Measurements from ENCODE around the gene AKIRIN2.
"Not testable (repeated sequence)": the region's sequence is repeated elsewhere in the genome, so short reads cannot be mapped to it uniquely, and the experiment has no call there.

AKIRIN2 gene

DNA sequence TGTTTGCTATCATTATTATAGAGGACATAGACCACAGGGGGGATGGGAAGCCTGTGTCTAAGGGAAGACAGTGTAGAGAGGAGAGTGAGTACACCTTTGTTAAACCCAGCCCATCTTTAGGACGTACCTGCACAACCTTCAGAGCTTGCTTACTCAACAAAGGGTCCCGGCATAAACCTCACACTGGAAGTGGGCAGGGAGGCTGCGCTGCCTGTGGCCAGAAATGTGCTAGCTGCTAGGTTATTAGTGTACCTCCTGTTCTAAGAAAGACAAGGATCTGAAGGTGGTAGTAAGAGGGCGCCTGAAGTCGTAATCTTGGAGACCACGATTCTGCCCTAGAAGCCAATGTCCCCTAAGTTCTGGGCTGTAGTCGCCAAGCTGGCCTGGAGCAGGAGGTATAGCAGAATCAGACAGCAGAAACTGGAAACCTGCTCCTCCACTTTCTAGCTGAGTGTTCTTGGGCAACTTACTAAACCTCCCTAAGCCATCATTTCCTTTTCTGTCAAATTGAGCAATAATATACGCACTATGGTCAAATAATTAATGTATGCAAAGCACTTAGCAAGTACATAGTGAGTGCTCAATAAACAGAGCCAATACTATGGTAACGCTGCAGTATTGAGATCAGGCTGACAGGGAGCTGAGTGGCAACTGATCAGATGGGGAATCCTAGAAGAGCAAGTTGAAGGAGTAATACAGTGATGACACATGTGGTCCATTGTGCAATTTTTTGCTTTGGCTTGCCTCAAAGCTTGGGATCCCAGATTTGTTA is 16.8 kb upstream of the AKIRIN2 start:
- no peak for DNase-seq (ENCODE audit: low read depth, low spot score)

DNA sequence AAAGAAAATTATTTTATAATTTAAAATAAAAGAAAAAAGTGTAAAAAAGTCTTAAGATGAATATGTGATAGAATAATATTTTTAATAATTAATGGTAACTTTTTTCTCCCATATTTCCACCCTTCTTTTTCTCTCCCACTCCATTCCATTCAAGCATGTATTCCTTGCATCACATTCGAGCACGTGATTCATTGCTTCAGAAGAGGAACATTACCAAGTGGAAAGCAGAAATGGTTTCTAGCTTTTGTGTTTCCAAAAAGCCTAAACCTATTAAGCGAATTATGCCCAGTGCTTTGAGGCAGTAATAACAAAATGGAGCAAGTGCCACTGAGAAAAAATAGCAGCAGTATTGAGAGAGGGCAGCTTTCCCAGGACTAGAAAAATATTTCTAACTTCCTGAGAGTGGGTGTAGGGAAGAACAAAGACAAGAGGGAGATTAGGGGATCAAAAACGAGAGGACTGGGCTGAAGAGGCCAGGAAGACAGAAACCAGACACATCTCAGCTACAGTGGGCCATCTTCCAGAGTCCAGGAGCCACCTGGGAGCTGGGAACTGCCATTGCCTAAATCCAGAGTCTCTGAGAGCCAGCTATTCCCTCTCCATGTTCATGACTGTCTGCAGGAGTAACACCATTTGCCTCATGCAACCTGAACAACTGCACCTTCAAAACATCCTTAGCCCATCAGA is 15.0 kb upstream of the AKIRIN2 start:
- no peak for DNase-seq (ENCODE audit: low read depth, low spot score)

DNA sequence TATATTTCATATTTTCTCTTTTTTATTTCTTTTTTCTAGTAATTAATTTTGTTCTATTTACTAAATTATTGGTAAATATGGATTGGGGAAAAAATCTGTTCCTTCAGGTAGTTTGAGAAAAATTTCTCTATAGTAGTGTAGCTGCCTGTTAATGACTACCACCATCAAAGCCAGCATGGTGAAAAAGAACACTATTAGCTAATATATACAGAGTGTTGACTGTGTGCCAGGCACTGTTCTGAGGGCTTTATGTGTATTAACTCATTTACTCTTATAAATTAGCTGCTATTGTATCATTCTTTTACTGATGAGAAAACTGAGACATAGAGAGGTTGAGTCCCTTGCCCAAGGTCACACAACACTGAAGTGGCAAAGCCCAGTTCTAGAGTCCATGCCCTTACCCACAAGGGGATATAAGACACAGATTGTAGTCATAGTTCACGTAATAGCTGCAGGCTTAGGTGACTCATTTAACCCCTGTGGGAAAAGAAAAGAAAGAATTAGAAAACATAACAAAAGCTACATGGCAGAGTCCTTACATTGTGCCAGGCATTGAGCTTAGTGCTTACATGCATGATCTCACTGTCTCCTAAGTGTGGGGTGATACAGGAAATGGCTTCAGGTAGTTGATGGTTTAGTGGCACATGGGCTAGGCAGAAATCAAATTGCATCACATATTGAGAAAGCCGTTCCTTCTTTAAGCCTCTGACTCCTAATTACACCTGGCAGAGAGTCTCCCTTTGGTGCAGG is 12.2 kb upstream of the AKIRIN2 start:
- peak; percentile 77 for DNase-seq (ENCODE audit: low read depth, low spot score)

DNA sequence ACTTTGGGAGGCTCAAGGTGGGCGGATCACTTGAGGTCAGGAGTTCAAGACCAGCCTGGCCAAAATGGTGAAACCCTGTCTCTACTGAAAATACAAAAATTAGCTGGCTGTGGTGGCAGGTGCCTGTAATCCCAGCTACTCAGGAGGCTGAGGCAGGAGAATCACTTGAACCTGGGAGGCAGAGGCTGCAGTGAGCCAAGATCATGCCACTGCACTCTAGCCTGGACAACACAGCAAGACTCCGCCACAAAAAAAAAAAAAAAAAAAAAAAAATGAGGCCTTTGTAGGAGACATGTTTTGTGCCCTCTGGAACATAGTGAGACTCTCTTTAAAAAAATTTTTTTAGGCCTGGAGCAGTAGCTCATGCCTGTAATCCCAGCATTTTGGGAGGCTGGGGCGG is 10.7 kb upstream of the AKIRIN2 start:
- not testable (repeated sequence) for DNase-seq (ENCODE audit: low read depth, low spot score)

DNA sequence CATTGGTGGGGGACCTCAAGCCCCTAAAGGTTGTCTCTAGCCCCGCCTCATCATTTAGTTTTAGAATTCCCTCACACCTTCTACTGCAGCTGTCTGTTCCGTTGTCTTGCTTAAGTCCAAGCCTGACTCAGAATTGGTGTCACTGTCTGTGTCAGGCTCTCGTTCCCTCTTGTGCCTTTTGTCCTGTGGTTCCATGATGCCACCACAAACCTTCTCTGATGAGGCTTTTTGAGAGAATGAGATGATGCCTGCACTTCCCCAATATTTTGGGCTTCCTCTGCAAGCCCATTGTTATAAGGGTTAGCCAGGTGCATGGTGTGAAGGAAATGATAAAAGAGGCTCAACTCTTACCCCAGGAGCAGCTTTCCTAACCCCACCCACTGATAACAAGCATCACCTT is 8.1 kb upstream of the AKIRIN2 start:
- DNase-seq (ENCODE audit: low read depth, low spot score), result no peak

DNA sequence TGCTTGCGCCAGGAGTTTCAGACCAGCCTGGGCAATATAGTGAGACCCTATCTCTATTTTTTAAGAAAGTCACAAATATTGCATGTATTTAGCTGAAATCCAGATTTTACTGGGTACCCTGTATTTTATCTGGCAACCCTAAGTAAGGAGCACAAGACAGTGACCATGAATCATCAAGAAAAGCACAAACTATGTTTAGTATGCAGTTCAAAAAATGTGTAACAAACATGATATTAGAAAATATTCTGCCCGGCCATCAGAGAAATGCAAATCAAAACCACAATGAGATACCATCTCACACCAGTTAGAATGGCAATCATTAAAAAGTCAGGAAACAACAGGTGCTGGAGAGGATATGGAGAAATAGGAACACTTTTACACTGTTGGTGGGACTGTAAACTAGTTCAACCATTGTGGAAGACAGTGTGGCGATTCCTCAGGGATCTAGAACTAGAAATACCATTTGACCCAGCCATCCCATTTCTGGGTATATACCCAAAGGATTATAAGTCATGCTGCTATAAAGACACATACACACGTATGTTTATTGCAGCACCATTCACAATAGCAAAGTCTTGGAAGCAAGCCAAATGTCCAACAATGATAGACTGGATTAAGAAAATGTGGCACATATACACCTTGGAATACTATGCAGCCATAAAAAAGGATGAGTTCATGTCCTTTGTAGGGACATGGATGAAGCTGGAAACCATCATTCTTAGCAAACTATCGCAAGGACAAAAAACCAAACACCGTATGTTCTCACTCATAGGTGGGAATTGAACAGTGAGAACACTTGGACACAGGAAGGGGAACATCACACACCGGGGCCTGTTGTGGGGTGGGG is 6.8 kb upstream of the AKIRIN2 start:
- not testable (repeated sequence) for DNase-seq (ENCODE audit: low read depth, low spot score)

DNA sequence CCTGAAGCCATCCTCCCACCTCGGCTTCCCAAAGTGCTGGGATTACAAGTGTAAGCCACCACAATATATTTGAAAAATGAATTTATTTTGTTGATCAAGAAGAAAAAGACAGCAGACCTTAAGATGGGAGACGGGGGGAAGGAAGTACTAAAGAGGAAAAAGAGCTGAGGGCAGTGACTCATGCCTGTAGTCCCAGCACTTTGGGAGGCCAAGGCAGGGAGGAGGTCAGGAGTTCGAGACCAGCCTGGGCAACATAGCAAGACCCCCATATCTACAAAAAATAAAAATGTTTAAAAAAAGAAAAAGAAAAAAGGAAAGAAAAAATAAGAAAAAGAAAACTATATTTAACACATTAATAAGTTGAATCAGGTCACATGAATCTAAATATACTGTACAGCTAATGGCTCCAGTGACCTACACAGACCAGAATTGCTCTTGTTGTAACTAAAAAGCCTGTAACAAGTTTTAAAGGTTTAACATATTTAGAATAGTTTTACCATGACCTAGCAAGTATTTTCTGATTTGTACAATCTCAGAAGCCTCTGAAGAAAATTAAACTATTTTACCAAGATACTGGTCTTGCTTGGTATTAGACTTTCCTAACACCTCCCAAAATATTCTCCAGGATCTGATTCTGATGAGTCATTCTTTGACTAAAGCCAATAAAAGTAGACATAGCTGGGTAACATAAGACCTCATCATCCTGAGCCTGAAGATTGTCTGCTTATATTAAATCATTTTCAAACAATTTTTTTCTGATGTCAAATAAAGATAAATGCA is 4.3 kb upstream of the AKIRIN2 start:
- peak; percentile 50 for DNase-seq (ENCODE audit: low read depth, low spot score)

DNA sequence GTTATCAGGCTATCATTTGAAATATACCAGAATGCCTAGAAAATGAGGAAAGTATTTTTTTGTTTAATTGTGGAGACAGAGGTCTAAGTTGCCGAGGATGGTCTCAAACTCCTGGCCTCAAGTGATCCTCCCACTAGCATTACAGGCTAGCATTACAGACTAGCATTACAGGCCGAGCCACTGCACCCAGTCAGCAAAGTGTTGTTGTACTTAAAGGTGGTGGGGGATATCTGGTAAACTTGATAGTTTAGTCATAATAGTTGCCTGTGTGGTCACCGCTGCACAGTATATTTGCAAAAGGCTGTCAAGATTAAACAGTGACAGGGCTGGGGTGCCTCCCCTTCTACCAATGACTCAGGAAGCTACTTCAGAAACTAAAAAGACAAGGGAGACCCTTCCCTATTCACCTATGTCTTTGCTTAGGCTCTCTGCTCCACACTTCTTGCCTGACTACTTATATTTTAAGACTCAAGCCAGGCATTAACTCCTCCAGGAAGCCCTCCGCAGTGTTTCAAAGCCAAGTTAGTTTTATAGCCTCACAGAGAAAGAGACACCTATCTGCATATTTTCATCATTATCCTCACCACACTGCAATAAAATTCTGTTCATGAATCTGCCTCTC is 3.1 kb upstream of the AKIRIN2 start:
- DNase-seq (ENCODE audit: low read depth, low spot score), result peak; percentile 59

DNA sequence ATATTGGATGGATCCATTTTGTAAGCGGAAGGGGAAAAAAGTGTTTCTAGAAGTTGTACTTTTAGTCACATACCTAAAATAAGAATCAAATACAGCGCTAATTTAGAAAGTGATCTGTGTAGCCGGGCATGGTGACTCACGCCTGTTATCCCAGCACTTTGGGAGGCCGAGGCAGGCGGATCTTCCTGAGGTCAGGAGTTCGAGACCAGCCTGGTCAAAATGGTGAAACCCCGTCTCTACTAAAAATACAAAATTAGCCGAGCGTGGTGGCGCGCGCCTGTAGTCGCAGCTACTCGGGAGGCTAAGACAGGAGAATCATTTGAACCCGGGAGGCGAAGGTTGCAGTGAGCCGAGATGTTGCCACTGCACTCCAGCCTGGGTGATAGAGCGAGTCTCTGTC is 1.0 kb upstream of the AKIRIN2 start:
- not testable (repeated sequence) for DNase-seq (ENCODE audit: low read depth, low spot score)

DNA sequence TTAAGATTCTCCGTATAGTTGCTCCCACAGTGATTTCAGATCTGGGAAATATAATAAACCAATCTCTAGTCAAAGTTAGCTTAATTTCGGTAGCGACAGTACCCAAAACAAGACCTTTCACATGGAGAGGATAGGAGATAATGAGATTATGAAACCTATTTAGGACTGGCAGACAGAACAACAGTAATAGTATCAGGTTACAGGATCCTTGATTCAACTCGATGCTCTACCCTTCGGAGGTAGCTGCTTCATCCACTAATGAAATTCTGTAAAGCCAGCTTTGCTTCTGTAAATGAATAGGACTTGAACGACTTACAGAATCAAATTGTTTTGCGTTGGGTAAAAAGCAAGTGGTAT is 534 bp upstream of the AKIRIN2 start:
- DNase-seq (ENCODE audit: low read depth, low spot score), result no peak

DNA sequence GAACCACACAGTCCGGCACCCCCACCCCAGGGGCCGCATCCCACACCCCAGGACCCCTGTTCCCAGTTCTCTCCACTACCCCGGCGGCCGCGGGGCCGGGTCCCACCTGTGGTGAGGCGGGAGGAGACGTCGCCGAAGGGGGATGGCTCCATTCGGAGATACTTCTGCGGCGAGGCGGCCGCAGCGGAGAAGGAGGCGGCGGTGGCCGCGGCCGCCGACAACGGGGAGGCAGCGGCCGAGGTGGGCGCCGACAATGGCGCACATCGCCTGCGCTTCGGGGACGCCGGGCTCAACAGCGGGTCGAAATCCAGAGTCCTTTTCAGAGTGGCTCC is 723 bp downstream of the AKIRIN2 start:
- DNase-seq (ENCODE audit: low read depth, low spot score), result no peak

DNA sequence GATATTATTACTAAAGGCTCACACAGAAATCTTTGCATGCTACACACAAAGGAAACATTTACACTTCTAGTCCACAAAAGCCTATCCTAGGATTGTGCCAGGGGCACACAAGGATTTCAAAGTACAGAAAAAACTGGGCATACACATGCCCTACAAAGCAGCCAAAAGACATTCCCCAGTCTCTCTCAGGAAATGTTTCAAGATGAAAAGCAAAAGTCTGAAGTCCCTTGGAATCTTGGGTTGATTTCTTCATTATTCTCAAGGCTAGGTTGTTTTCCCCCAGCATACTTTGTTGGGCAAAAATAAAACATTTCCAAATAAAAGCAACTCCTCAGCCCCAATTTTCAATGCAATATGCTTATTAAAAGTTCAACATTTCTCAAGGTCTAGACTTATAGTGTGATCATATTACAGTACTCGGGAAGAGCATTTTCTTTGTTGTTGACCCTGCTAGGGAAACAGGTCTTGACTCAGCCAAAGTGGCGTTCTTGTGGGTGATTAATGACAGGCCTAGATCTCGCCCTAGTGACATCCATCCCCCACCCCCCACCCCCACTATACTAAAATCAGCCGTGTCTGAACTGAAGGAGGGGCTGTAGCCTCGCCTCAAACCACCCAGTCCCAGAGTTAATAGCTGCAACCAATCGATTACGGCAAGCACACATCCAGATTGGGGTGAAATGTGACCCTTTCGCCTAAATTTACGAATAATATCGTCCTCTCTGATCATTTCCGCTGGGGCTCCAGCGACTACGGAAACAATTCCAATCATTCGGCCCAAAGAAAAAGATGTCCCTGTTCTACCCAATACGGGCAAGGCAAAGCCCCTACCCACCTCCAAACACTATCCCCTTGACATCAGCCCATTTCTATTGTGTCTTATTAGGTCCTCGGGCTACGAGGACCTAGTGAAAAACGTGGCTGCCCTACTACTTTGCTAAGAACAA is 1.4 kb downstream of the AKIRIN2 start:
- peak; percentile 79 for DNase-seq (ENCODE audit: low read depth, low spot score)

DNA sequence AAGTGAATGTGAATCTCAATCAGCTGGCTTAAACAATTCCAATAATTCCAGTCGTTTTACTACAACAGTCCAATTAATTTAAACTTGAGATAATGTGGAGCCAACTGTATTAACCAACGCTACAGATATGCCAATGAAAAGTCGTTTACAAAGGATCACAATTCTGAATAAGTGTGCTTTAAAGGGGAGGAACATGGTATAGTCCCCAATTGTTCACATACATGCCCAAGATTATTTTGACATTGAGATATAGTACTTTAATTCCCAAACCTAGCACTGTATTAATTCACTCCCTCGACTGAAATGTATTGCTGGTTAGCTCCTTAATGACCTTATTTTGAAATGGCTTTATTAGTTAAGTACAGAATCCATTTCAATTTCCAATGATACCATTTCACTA is 2.5 kb downstream of the AKIRIN2 start:
- DNase-seq (ENCODE audit: low read depth, low spot score), result no peak

DNA sequence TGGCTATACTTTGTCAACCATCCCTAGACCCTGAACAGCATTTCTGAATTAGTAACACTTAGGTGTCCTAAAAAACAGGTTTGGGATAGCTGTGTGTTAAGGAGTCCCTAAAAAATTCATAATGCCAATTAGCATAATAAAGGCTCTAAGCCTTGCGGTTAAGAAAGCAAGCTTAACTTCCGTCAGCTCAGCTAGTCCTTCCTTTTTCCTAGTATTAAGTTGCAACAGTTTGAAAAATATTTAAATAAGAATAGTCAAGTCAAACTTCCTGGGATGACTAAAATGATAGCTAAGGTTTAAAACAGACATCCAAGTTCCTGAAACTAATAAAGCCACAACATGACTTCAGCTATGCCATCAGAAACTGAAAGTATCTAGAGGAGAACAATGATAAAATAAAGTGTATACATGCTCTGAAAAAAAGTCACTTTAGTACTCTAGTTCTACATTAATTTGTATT is 3.5 kb downstream of the AKIRIN2 start:
- peak; percentile 33 for DNase-seq (ENCODE audit: low read depth, low spot score)

DNA sequence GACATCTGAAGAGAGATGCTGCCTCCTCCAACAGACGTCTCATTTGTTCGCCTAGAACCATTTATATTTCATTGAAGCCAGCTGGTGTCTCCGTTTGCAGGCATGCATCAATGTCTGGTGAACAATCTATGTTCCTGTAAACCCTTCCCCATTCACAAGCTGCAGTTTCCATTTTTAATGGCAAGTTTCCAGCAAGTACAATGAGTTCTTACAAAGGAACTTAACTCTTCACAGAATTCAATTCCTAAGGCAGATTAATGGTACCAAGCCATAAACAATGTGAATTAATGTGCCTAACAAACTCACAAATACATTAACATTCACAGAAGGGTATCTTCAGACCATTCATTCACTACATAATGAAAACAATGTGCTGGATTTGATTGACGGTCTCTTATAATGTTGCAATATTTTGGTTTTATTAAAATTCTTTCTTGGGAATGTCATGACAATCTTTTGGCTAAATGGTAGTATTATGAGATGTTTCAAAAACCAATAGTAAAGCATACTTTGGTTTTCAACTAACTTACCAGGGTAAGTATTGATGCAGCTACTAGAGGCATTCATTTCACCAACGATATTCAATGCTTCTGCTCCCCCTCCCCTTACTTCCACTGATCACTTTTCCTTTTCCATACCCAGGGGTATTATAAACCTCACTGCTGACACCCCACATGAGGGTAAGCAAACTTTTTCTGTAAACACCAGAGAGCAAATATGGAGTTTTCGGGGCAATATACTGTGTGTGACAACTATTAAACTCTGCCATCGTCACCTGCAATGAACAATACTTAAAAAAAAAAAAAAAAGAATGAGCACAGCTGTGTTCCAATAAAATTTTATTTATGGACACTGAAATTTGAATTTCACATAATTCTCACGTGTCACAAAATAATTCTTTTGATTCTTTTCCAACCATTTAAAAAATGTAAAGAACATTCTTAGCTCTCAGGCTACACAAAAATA is 4.2 kb downstream of the AKIRIN2 start:
- peak; percentile 83 for DNase-seq (ENCODE audit: low read depth, low spot score)

DNA sequence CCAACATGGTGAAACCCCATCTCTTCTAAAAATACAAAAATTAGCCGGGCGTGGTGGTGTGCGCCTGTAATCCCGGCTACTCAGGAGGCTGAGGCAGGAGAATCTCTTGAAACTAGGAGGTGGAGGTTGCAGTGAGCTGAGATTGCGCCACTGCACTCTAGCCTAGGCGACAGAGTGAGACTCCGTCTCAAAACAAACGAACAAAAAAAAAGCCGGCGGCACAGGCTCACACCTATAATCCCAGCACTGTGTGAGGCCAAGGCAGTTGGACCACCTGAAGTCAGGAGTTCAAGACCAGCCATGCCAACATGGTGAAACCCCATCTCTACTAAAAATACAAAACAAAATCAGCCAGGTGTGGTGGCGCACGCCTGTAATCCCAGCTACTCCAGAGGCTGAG is 5.2 kb downstream of the AKIRIN2 start:
- not testable (repeated sequence) for DNase-seq (ENCODE audit: low read depth, low spot score)

DNA sequence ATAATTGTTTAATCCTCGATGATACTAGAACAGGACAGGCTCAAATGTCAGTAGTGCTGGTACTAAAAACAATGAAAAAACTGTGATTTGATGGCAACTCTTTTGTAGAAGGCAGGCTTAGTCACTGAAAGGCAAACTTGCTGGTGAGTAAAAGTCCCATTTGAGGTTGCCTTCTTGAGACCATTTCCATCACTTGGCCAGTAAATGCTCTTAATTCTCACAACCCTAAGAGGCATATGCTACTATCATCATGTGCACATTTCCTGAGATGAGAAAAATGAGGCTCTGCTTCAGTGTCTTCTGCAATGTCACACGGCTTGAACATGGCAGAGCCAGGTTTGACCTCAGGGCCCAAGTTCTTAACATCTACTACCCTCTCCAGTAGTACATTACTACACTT is 9.9 kb downstream of the AKIRIN2 start:
- no peak for DNase-seq (ENCODE audit: low read depth, low spot score)

DNA sequence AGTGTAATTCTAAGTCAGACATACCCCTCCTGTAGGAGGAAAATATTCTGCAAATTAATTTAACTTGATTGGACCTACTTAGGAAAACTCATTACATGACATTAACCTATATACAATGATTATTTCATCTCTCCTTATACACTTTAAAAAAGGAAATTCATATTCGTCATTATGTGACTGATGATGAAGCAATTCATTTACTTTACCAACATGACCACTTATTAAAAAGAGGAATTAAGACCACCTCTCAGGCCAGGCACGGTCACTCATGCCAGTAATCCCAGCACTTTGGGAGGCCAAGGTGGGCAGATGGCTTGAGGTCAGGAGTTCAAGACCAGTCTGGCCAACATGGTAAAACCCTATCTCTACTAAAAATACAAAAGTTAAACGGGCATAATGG is 11.6 kb downstream of the AKIRIN2 start:
- DNase-seq (ENCODE audit: low read depth, low spot score), result no peak
